Measurements from ENCODE around the gene FAT3.

The FAT3 gene

GRCh38 chr11:92222701-92223100 is 1.9 kb upstream of the FAT3 start:
- no peak overlapping the region for H3K4me3 ChIP-seq (ENCODE audit: low read length)
- no peak for TF ChIP-seq ZNF274 (IDR thresholded peaks at IDR 0.05; ENCODE audit: low read depth, low read length)

DNA sequence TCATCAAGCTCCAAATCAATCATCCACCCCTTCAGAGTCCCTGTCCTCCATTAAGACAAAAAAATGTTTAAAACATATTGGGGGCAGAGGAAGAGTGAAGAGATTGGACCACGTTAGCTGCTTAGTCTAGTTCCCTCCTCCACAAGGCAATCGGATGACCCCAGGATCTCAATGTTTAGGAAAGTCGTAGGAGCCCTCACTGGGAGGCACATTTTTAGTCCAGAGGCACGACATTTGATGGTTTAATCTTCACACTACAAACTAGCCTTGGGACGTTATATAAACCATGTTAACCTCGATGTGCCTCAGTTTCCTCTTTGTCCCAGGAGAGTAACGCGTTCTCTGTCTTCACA is 588 bp upstream of the FAT3 start:
- H3K4me3 ChIP-seq (ENCODE audit: low read length), result no peak overlapping the region
- no peak for TF ChIP-seq ZNF274 (IDR thresholded peaks at IDR 0.05; ENCODE audit: low read depth, low read length)

- H3K4me3 ChIP-seq (ENCODE audit: low read length), result no peak overlapping the region
These were observed 528 bp downstream of the FAT3 start for GRCh38 chr11:92225125-92225567.

GRCh38 chr11:92225568-92226330 is 1.1 kb downstream of the FAT3 start:
- no peak overlapping the region for H3K4me3 ChIP-seq (ENCODE audit: low read length)
- TF ChIP-seq ZNF274 (IDR thresholded peaks at IDR 0.05; ENCODE audit: low read depth, low read length), result no peak

More at GRCh38 chr11:92225125-92225567, 528 bp downstream of the FAT3 start:
- TF ChIP-seq ZNF274 (IDR thresholded peaks at IDR 0.05; ENCODE audit: low read depth, low read length), result no peak

DNA sequence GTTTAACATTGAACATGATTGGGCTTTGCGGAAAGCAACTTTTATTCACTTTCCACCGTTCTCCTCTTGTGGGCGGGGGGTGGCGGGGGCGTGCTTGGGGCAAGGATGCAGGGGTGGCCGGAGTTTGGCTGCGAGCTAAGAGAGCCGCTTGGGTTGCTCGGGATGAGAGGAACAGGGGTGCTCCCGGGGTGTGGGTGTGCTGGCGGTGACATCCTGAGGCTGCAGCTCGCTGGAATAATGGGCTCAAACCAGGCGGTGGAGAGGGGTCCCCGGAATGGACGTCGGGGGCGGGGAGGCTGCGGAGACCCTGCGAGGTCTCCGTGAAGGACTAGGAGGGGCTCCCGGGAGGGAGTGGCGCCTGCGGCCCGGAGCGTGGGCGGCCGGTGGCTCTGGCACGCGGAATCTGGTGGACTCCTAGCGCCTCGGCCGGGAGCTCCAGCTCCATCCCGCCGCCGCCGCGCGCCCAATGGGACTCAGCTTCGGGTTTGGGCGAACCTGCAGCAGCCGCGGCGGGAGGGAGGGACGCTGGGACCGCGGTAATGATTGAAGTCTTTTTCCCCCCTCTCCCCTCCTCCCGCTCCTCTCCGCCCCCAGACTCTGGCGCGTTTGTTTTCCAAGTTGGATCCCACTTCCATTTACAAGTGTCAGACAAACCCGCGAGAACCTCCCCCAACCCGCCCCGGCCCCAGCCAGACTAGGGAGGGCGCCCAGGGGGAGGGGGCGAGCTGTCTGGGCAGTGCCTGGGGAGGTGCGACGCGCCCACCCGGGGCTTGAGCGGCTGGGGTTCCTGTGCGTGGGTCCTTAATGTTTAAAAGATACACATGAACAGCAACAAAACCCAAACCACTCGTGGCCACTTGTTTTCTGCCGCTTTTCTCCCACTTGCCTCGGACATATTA is 2.0 kb downstream of the FAT3 start:
- no peak overlapping the region for H3K4me3 ChIP-seq (ENCODE audit: low read length)

GRCh38 chr11:92227230-92227814 is 2.7 kb downstream of the FAT3 start:
- TF ChIP-seq ZNF274 (IDR thresholded peaks at IDR 0.05; ENCODE audit: low read depth, low read length), result no peak
- no peak overlapping the region for H3K4me3 ChIP-seq (ENCODE audit: low read length)

More for the DNA sequence above, 2.0 kb downstream of the FAT3 start:
- no peak for TF ChIP-seq ZNF274 (IDR thresholded peaks at IDR 0.05; ENCODE audit: low read depth, low read length)

DNA sequence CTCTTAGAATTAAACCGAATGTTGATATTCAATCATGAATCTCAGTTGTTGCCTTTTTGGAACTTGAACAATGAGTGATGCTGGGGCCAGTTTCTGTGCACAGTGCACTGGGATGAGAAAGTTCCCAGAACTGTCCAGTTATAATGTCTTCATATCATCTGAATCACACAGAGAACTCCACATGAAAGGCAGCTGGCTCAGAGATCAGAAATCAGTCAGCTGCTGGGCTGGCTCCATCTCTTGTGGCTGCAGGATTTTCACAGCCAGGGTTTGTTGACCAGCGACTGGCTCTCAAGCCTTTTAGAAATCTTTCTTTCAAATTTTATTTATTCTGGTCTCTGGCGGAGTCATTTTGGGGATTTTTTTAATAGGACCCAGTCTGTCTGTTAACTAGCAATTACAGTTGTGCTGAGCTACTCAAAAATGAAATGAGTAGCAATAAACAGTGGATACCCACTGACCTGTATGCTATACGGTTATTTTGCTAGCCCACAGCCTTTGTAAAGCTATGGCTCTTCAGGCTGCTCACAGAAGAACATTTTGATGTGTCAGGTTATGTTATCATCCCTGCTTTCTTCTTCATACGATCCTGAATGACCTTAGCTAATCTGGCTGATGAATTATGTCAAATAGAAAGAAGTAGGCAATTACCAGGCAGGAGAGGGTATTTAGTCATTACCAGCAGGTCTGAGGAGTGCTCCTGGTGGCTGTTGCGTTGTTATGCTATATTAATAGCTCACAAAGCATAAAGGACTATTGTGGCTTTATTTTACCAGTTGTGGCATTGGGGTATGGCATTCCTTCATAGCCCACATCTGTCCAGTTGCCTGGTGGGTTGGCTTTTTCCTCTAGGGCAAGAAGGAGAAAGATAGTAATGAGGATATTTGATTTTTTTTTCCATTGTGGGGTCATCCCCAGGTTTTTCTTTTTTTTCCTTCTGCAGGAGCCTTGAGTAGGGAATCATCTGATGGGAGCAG is 3.6 kb downstream of the FAT3 start:
- no peak for TF ChIP-seq ZNF274 (IDR thresholded peaks at IDR 0.05; ENCODE audit: low read depth, low read length)
- H3K4me3 ChIP-seq (ENCODE audit: low read length), result no peak overlapping the region

DNA sequence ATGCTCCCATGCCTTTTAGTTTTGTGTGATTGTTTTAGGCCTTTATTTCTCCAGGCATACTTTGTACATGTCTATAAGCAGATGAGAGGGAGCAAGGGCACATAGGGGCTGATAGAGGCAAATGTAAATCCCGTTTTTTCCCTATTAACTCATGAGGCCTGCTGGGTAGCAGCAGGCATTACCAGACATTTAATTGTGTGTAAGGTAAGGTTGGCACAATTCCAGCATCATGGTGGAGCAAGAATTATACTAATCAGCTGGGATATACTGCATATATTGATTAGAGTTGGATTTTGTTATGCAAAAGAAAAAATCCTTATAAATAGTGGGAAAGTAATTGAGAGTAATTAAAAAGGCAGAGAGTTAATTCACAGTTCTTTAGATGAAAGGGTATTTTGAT is 12.2 kb downstream of the FAT3 start:
- H3K4me3 ChIP-seq (ENCODE audit: low read length), result no peak overlapping the region
- TF ChIP-seq ZNF274 (IDR thresholded peaks at IDR 0.05; ENCODE audit: low read depth, low read length), result no peak

GRCh38 chr11:92240916-92241315 is 16.3 kb downstream of the FAT3 start:
- TF ChIP-seq ZNF274 (IDR thresholded peaks at IDR 0.05; ENCODE audit: low read depth, low read length), result no peak
- no peak overlapping the region for H3K4me3 ChIP-seq (ENCODE audit: low read length)

DNA sequence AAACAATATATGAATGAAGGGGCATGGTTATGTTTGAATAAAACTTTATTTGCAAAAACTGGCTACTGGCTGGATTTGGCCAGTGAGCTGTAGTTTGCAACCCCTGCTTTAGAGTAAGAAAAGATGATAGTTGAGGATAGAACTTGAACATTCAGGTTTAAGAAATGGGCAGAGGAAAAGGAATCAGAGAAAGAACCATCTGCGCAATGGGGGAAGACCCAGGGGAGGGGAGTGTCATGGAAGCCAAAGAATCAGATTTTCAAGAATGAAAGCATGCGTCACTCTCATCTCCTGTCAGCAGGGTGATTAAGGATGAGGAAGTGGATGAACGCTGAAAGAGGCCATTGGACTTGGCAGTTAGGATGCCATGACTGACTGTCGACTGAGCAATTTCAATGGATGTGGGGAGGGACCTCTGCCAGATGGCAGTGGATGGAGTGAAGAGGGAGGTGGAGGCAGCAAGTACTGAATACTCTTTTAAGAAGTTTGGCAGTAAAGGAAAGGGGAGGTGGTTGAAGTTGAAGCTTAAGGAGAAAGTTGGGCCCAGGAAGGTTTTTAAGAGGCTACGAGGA is 21.2 kb downstream of the FAT3 start:
- TF ChIP-seq ZNF274 (IDR thresholded peaks at IDR 0.05; ENCODE audit: low read depth, low read length), result no peak

DNA sequence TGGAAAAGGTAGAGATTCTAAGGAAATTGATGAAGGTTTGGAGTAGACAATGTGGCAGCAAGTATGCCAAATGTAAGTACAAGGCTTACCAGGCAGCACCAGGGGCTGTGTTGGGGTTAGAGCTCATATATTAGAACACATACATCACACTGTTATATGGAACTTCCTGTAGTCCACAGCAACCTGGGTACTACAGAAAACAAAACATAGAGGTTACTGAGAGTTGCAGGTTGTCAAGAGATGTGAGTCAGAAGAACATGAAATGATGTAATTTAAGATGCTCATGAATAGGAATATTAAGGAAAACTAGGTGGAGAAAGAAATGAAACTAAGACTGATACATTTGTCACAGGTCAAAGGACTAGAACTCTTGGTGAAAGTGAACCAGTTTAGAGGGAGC is 22.0 kb downstream of the FAT3 start:
- no peak for TF ChIP-seq ZNF274 (IDR thresholded peaks at IDR 0.05; ENCODE audit: low read depth, low read length)
- no peak overlapping the region for H3K4me3 ChIP-seq (ENCODE audit: low read length)

More for the DNA sequence above, 21.2 kb downstream of the FAT3 start:
- H3K4me3 ChIP-seq (ENCODE audit: low read length), result no peak overlapping the region

DNA sequence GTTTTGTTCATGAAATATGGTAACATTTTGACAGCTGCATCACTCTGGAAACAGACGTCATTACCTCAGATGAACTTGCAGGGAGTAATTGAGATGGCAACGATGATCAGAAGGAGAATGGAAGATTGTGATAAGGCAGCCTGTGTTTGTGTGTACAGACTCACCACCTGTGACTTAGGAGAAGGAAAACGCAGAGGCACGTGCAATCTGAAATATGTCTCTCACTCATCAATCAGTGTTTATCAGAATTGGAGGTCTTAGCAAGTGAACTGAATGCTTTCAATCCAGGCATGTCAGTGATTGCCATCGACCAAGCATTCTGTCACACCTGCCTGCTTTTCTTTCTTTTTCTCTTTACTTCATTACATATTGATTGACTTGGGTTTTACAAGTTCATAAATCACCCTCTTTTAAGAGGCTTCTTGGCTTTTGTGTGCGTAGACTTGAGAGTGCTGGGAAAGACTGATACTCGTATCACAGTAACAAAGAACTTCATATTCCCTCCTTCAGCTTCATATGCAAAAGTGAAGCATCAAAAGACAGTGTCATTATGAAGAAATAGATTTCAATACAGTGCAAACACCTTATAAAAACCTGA is 24.6 kb downstream of the FAT3 start:
- TF ChIP-seq ZNF274 (IDR thresholded peaks at IDR 0.05; ENCODE audit: low read depth, low read length), result no peak
- H3K4me3 ChIP-seq (ENCODE audit: low read length), result no peak overlapping the region

DNA sequence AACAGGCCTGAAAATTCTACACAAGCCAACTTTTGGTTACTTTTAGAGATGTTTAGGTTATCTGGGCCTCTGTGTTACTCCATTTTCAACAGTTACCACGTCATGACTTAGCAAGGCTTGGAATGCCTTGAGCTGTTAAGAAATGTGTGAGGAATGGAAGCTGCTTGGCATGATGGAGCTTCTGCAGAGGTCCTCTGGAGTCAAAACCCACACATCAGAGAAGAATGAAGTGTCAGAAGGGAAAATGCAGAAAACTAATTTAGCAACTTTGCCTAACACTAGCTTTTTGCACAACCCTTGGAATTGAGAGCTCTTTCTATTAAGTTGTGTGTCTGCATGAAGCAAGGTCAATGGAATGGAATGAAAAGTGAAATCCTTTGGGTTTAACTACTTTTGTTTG is 27.4 kb downstream of the FAT3 start:
- TF ChIP-seq ZNF274 (IDR thresholded peaks at IDR 0.05; ENCODE audit: low read depth, low read length), result no peak
- H3K4me3 ChIP-seq (ENCODE audit: low read length), result no peak overlapping the region

Data from GM08714 (cell line).